22Rv1 (cell line): ENCODE results near the gene IL1RAPL2.

Source experiments
- H3K27ac ChIP-seq: fragments of 450-650 bp; 2 replicates; pipeline ENCODE4 v1.5.1; 2017
- ZFX ChIP-seq: fragments of 450-650 bp; IDR thresholded peaks from 2 replicates; pipeline ENCODE4 v1.6.1; 2017; ENCODE audit warnings: antibody characterized with exemption, borderline replicate concordance
- TF ChIP-seq, protein P1 (sequence below): fragments of 450-650 bp; IDR thresholded peaks from 2 replicates; pipeline ENCODE4 v1.5.1; 2017; ENCODE audit warnings: mild to moderate bottlenecking

Gene IL1RAPL2

DNA sequence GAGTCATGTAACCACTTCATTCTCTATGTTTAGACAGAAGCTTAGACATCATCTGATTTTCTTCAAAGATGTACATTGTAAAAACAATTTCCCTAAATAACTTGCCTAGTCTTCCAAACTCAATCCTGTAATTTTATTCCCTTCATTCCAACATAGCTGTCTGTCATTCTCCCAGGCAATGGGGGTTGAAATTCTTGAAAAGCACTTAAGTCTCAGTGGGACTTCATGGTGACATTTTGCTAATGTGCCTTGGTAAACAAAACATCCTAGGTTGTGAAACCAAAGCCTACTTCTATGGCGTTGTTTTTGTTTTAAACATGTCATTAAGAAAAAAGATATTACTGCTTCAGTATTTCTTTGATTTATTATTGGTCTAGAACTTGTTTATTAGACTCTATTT lies 1134.3 kb downstream of the IL1RAPL2 start:
- TF ChIP-seq ZFX: no peak
- TF ChIP-seq, protein P1, sequence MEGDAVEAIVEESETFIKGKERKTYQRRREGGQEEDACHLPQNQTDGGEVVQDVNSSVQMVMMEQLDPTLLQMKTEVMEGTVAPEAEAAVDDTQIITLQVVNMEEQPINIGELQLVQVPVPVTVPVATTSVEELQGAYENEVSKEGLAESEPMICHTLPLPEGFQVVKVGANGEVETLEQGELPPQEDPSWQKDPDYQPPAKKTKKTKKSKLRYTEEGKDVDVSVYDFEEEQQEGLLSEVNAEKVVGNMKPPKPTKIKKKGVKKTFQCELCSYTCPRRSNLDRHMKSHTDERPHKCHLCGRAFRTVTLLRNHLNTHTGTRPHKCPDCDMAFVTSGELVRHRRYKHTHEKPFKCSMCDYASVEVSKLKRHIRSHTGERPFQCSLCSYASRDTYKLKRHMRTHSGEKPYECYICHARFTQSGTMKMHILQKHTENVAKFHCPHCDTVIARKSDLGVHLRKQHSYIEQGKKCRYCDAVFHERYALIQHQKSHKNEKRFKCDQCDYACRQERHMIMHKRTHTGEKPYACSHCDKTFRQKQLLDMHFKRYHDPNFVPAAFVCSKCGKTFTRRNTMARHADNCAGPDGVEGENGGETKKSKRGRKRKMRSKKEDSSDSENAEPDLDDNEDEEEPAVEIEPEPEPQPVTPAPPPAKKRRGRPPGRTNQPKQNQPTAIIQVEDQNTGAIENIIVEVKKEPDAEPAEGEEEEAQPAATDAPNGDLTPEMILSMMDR: no peak
- no peak overlapping the region for H3K27ac ChIP-seq

DNA sequence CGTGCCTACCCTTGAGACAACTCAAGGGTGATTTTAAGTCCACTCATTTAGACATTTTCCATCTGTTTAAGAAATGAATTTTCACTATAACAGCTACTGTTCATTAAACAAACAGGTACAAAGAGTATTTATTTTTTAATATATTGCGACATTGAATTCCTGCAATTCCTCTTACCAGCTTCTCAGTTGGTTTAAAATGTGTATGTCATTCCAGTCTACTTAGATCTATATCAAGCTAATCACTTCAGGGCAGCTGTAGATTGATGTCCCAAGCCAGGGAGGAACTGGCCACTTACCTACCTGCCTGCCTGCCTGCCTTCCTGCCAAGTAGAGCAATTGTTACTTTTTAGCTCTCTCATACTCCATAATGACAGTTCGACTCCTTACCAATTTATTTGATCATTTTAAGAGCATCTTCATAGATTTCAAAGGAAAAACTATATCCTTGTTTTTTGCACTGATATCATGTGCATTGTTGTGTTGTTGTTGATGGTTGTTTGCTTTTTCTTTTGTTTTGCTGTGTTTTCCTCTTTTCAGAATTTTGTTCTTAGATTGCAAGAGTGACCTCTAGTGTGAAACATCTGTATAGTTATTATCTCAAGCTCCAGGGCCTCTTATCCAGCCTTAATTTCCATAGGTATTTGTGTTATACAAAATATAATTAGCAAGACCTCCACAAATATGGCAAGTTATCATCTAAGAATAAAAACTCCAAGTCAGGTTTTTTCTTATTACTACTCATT lies 1135.5 kb downstream of the IL1RAPL2 start:
- H3K27ac ChIP-seq: no peak overlapping the region

DNA sequence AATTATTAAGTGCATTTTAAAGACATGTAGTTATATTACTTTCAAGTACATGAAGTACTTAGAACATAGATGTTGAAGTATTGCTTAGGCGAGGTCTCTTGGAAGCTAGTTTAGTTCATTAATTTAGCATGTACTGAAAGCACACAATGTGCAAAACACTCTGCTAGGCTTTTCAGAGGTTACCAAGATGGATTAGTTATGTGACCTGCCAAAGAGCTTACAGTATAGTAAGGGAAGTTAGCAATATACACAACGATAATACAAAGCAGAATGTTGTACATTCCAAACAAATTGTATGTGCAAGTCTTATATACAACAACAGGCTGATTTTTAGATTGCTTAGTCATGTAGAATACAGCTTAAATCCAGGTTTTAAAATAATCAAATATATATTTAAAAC lies 1137.9 kb downstream of the IL1RAPL2 start:
- no peak overlapping the region for H3K27ac ChIP-seq
- TF ChIP-seq, protein P1: no peak
- no peak for TF ChIP-seq ZFX

More for the DNA sequence above, 1135.5 kb downstream of the IL1RAPL2 start:
- no peak for TF ChIP-seq ZFX
- TF ChIP-seq, protein P1: peak; percentile 35

DNA sequence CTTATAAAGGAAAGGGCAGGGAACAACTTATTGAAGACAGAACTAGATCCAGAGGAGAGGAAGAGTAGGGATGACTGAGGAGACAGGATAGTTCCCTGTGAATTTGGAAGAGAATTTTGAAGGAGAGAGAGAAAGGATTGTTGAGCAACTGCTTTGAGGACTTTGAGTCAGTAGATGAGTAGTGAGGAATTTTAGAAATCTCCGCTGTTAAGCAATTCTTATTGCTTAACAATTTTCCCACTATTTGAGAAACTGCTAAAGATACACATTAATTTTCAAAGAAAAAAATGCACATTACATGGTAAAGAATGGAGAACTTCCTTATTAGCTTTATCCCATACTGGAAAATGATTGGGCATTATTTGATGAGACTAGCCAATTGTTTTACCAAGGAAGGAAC lies 1140.0 kb downstream of the IL1RAPL2 start:
- H3K27ac ChIP-seq: no peak overlapping the region
- no peak for TF ChIP-seq ZFX
- TF ChIP-seq, protein P1: no peak

DNA sequence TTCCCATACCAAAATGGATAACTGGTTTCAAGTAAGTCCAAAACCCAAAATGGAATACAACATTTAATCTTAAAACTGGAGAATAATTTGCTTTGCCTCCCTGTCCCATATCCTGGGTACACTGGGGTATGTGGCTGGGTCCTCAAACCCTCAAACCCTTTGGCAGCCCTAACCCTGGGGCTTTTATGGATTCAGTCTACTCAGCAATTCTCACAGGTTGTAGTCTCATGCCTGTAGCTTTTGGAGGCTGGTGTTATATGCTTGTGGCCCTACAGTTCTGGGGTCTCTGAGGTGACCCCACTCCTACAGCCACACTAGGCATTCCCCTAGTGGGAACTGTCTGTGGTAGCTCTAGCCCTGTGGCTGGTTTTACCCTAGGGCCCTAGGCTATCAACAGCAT lies 1145.8 kb downstream of the IL1RAPL2 start:
- no peak overlapping the region for H3K27ac ChIP-seq
- TF ChIP-seq ZFX: no peak
- TF ChIP-seq, protein P1: no peak

DNA sequence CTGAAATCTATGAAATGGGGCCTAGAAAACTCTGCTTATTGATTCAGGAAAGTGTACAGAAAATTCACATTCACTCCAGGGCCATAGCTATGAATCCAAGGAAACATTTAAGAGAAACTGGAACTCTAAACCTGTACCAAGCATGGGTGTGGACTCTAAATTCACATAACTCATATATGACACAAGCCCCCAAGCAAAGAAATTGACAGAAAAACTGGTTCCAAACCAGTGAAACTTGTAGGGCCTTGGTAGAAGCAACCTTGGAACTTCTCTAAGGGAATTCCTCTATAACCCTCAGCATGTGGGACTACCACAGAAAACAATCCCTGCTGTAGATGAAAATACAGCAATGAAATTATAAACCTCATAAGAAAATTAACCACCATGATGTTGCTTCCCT lies 1149.7 kb downstream of the IL1RAPL2 start:
- H3K27ac ChIP-seq: no peak overlapping the region
- TF ChIP-seq ZFX: no peak
- TF ChIP-seq, protein P1: no peak

DNA sequence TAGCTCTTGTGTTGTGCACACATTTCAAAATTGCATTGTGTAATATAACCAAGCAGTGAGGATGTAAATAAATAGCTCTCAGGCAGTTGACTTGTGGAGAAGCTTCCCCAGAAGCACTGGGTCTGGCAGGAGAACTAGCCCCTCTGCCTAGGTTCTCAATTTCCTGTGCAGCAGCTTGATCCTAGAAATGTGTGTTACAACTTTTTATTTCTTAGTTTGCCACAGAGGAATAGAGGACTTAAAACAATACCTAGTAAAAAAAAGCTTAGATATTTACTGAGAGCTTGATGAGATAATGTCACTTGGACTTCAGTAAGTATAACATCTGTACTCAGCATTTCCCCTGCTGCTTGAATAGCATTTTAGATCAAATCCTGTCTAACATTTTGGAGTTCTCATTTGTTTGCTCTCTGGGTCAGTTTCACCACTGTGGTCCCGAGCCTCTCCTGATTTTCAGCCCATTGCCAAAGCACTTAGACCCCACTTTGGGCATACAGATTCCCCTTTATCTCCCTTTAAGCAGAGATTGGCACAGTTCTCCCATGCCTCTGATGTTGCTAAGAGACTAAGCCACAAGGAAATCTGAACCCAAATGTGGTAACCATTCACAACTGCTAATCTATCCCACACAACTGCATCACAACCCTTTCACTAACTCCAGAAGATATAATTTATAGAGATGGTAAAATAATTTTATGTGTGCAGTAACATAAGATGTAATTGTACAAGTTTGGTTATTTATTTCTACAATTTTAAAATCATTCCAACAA lies 1158.2 kb downstream of the IL1RAPL2 start:
- no peak overlapping the region for H3K27ac ChIP-seq
- no peak for TF ChIP-seq ZFX
- TF ChIP-seq, protein P1: no peak
